ENCODE data around the gene SRGAP1. TPM values are rescaled to one million over a fixed set of nuclear protein-coding genes. Genes with fewer than 3 reads are reported as not detected.
"Not testable (repeated sequence)": the region's sequence is repeated elsewhere in the genome, so short reads cannot be mapped to it uniquely, and the experiment has no call there.

SRGAP1 gene
- total RNA-seq, 1 donor, result 26.1 TPM

DNA sequence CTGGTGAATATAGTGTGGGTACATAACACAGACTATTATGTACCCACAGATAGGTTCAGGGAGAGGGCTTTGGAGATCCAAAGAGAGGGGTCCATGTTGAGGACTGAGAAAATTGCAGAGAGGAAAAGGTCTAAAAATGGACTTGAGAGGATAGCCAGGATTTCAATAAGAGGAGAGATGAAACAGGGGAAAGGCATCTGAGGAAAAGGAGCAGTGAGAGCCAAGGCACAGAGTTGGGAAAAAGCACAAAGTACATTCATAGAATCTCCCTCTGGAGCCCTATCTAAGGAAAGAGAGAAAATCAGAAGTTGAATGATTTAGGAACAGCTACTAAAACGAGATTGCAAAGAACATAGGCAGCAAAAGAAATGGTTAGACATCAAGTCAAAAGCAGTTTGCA lies 182.8 kb downstream of the SRGAP1 start:
- no peaks in the 10 kb centered on the region for H4K20me1 ChIP-seq (ENCODE audit: insufficient read depth, low read length)
- TF ChIP-seq, protein P1, sequence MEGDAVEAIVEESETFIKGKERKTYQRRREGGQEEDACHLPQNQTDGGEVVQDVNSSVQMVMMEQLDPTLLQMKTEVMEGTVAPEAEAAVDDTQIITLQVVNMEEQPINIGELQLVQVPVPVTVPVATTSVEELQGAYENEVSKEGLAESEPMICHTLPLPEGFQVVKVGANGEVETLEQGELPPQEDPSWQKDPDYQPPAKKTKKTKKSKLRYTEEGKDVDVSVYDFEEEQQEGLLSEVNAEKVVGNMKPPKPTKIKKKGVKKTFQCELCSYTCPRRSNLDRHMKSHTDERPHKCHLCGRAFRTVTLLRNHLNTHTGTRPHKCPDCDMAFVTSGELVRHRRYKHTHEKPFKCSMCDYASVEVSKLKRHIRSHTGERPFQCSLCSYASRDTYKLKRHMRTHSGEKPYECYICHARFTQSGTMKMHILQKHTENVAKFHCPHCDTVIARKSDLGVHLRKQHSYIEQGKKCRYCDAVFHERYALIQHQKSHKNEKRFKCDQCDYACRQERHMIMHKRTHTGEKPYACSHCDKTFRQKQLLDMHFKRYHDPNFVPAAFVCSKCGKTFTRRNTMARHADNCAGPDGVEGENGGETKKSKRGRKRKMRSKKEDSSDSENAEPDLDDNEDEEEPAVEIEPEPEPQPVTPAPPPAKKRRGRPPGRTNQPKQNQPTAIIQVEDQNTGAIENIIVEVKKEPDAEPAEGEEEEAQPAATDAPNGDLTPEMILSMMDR (IDR thresholded peaks at IDR 0.05; ENCODE audit: extremely low read depth, low read depth, low read length), result no peak
- no peak for DNase-seq (ENCODE audit: insufficient read length, low spot score, missing footprints)
- no peak overlapping the region for H3K4me2 ChIP-seq (ENCODE audit: insufficient read depth, low read length)
- no peaks in the 10 kb centered on the region for H3K27me3 ChIP-seq (ENCODE audit: insufficient read depth, low read length)
- no peak overlapping the region for H2AFZ ChIP-seq (ENCODE audit: low read length)
- no peak overlapping the region for H3K27ac ChIP-seq (ENCODE audit: low read depth, low read length)
- no peak overlapping the region for H3K4me3 ChIP-seq (ENCODE audit: insufficient read depth, low read length)
- H3K4me1 ChIP-seq (ENCODE audit: insufficient read depth, low read length), result peaks cover 37% of the 10 kb centered on the region
- peaks cover 18% of the 10 kb centered on the region for H3K79me2 ChIP-seq (ENCODE audit: insufficient read depth, low read length)
- H3K9me3 ChIP-seq (ENCODE audit: low read depth, low read length), result no peaks in the 10 kb centered on the region
- peaks cover 6% of the 10 kb centered on the region for H3K36me3 ChIP-seq (ENCODE audit: insufficient read depth, low read length)

DNA sequence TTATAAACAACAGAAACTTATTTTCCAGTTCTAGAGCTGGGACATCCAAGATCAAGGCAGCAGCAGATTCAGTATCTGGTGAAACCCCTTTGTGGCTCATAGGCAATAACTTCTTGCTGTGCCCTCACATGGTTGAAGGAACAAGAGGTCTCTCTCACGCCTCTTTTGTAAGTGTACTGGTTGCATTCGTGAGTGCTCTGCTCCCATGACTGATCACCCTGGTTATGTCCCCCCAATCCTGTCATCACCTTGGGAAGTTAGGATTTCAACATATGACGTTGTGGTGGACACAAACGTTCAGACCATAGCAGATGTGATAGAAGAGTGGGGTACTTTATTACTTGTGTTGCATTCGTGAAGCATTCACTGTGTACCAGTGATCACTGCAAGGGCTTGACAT lies 184.0 kb downstream of the SRGAP1 start:
- Histone ChIP-seq H3K4me1 (ENCODE audit: insufficient read depth, low read length) (peaks cover 37% of the 10 kb centered on the region), H3K27me3 (ENCODE audit: insufficient read depth, low read length) (no peaks in the 10 kb centered on the region), H3K79me2 (ENCODE audit: insufficient read depth, low read length) (peaks cover 18% of the 10 kb centered on the region), H4K20me1 (ENCODE audit: insufficient read depth, low read length) (no peaks in the 10 kb centered on the region), H3K36me3 (ENCODE audit: insufficient read depth, low read length) (no peaks in the 10 kb centered on the region), H3K4me3 (ENCODE audit: insufficient read depth, low read length) (no peak overlapping the region), H3K9me3 (ENCODE audit: low read depth, low read length) (no peaks in the 10 kb centered on the region), H2AFZ (ENCODE audit: low read length) (no peak overlapping the region), H3K27ac (ENCODE audit: low read depth, low read length) (peak overlapping the region; percentile 0), H3K4me2 (ENCODE audit: insufficient read depth, low read length) (peak overlapping the region; percentile 13)
- no peak for DNase-seq (ENCODE audit: insufficient read length, low spot score, missing footprints)
- TF ChIP-seq, protein P1 (IDR thresholded peaks at IDR 0.05; ENCODE audit: extremely low read depth, low read depth, low read length), result no peak

DNA sequence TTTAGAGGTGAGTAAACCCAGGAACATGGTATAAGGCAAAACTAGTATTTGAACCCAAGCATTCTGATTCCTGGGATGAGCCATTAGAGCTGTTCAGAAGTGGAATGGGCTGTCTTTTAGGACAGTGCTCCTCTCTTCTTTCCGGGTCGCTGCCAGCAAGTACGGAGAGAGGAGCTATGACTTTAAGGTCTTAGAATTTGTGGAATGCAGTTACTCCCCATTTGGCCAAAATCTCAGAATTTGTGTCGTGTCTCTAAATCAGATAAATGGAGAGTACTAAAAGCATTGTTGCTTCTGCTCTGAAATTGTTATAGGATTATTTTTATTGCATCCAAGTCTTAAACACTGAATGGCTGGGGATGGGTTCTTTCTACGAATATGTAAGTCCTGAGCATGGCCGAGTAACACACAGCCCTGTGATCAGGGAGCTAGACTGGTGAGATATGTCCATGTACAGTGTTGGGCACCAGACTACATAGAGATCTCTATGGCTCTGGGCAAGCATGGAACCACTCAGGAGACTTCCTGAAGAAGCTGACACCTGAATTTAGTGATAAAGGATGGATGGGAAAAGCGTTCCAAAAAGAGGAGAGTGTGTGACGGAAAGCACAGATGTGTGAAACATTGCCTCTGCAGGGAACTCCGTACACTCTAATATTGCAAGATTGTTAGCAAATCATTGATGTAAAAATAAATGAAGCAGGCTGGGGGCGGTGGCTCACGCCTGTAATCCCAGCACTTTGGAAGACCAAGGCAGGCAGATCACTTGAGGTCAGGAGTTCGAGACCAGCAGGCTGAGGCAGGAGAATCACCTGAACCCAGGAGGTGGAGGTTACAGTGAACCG lies 184.7 kb downstream of the SRGAP1 start:
- H4K20me1 ChIP-seq (ENCODE audit: insufficient read depth, low read length), result no peaks in the 10 kb centered on the region
- peak overlapping the region; percentile 47 for H3K27ac ChIP-seq (ENCODE audit: low read depth, low read length)
- no peaks in the 10 kb centered on the region for H3K27me3 ChIP-seq (ENCODE audit: insufficient read depth, low read length)
- H3K4me2 ChIP-seq (ENCODE audit: insufficient read depth, low read length), result peak overlapping the region; percentile 41
- H3K4me3 ChIP-seq (ENCODE audit: insufficient read depth, low read length), result no peak overlapping the region
- TF ChIP-seq, protein P1 (IDR thresholded peaks at IDR 0.05; ENCODE audit: extremely low read depth, low read depth, low read length), result no peak
- no peak overlapping the region for H2AFZ ChIP-seq (ENCODE audit: low read length)
- DNase-seq (ENCODE audit: insufficient read length, low spot score, missing footprints), result peak; percentile 72
- H3K79me2 ChIP-seq (ENCODE audit: insufficient read depth, low read length), result peaks cover 18% of the 10 kb centered on the region
- no peaks in the 10 kb centered on the region for H3K36me3 ChIP-seq (ENCODE audit: insufficient read depth, low read length)
- no peaks in the 10 kb centered on the region for H3K9me3 ChIP-seq (ENCODE audit: low read depth, low read length)
- peaks cover 37% of the 10 kb centered on the region for H3K4me1 ChIP-seq (ENCODE audit: insufficient read depth, low read length)

DNA sequence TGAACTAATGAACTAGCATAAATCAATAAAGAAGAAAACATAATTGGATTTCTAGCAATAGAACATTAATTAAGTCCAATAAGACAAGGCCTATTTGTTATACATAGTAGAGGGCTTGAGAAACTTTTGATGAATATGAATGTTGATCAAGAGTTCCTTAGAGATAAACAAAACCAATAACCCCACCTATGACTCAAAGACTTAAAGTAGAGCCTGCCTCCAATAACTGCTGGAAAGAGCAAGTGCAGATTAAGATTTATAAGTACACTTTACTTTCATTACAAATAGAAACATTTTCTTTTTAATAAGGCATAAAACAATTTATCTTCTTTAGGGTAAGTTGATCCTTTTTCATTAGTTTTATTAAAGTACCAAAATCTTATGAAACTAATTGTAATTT lies 185.7 kb downstream of the SRGAP1 start:
- TF ChIP-seq, protein P1 (IDR thresholded peaks at IDR 0.05; ENCODE audit: extremely low read depth, low read depth, low read length), result no peak
- no peak for DNase-seq (ENCODE audit: insufficient read length, low spot score, missing footprints)
- H2AFZ ChIP-seq (ENCODE audit: low read length), result no peak overlapping the region
- H3K4me2 ChIP-seq (ENCODE audit: insufficient read depth, low read length), result no peak overlapping the region
- H3K27ac ChIP-seq (ENCODE audit: low read depth, low read length), result peak overlapping the region; percentile 34
- H3K9me3 ChIP-seq (ENCODE audit: low read depth, low read length), result no peaks in the 10 kb centered on the region
- H3K79me2 ChIP-seq (ENCODE audit: insufficient read depth, low read length), result peaks cover 21% of the 10 kb centered on the region
- no peak overlapping the region for H3K4me3 ChIP-seq (ENCODE audit: insufficient read depth, low read length)
- H3K4me1 ChIP-seq (ENCODE audit: insufficient read depth, low read length), result peaks cover 37% of the 10 kb centered on the region
- no peaks in the 10 kb centered on the region for H4K20me1 ChIP-seq (ENCODE audit: insufficient read depth, low read length)
- H3K27me3 ChIP-seq (ENCODE audit: insufficient read depth, low read length), result no peaks in the 10 kb centered on the region
- H3K36me3 ChIP-seq (ENCODE audit: insufficient read depth, low read length), result no peaks in the 10 kb centered on the region

DNA sequence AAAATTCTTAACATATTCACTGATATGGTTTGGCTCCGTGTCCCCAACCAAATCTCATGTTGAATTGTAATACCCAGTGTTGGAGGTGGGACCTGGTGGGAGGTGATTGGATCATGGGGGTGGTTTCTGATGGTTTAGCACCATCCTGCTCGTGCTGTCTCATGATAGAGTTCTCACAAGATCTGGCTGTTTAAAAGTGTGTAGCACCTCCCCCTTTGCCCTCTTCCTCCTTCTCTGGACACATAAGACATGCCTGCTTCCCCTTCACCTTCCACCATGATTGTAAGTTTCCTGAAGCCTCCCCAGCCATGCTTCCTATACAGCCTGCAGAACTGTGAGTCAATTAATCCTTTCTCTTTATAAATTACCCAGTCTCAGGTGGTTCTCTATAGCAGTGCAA lies 189.6 kb downstream of the SRGAP1 start:
- H3K27ac ChIP-seq (ENCODE audit: low read depth, low read length); DNase-seq (ENCODE audit: insufficient read length, low spot score, missing footprints); H3K4me3 ChIP-seq (ENCODE audit: insufficient read depth, low read length); H4K20me1 ChIP-seq (ENCODE audit: insufficient read depth, low read length); H3K36me3 ChIP-seq (ENCODE audit: insufficient read depth, low read length); H3K27me3 ChIP-seq (ENCODE audit: insufficient read depth, low read length); H3K9me3 ChIP-seq (ENCODE audit: low read depth, low read length); H3K4me2 ChIP-seq (ENCODE audit: insufficient read depth, low read length); H2AFZ ChIP-seq (ENCODE audit: low read length): not testable (repeated sequence)
- Histone ChIP-seq H3K4me1 (ENCODE audit: insufficient read depth, low read length) (peaks cover 23% of the 10 kb centered on the region), H3K79me2 (ENCODE audit: insufficient read depth, low read length) (peaks cover 39% of the 10 kb centered on the region)
